NCI-H446 (cell line): ENCODE data around the gene INVS.
"Not testable (repeated sequence)": the region's sequence is repeated elsewhere in the genome, so short reads cannot be mapped to it uniquely, and the experiment has no call there.

Experiments used
- DNase-seq, 2 experiments: peaks; one replicate each; lab custom pipeline; 2025; lab: John Stamatoyannopoulos, UW

Gene INVS

GRCh38 chr9:100196828-100197227, 97.8 kb downstream of the INVS start:
- no peak for DNase-seq

- no peak for DNase-seq
These were observed 98.5 kb downstream of the INVS start for GRCh38 chr9:100197553-100197952.

GRCh38 chr9:100202806-100203205, 103.8 kb downstream of the INVS start:
- no peak for DNase-seq

- no peak for DNase-seq
These were observed 105.8 kb downstream of the INVS start for GRCh38 chr9:100204796-100205195.

- no peak for DNase-seq
These were observed 107.9 kb downstream of the INVS start for GRCh38 chr9:100206899-100207298.

GRCh38 chr9:100208673-100209072, 109.6 kb downstream of the INVS start:
- DNase-seq, result no peak

GRCh38 chr9:100211476-100211875, 112.4 kb downstream of the INVS start:
- DNase-seq, result peak in 1 of 2 experiments; percentile 39

GRCh38 chr9:100213730-100214477, 114.9 kb downstream of the INVS start:
- no peak for DNase-seq

GRCh38 chr9:100216178-100216787, 117.2 kb downstream of the INVS start:
- DNase-seq, result peak; percentile 21 to 44

- DNase-seq, result no peak
These were observed 118.5 kb downstream of the INVS start for GRCh38 chr9:100217536-100217935.

- DNase-seq, result no peak
These were observed 120.3 kb downstream of the INVS start for GRCh38 chr9:100219347-100219746.

GRCh38 chr9:100220936-100221335, 121.9 kb downstream of the INVS start:
- no peak for DNase-seq

GRCh38 chr9:100221538-100221937, 122.5 kb downstream of the INVS start:
- no peak for DNase-seq

GRCh38 chr9:100222674-100223073, 123.6 kb downstream of the INVS start:
- DNase-seq, result peak in 1 of 2 experiments; percentile 8

GRCh38 chr9:100227636-100228035, 128.6 kb downstream of the INVS start:
- no peak for DNase-seq

GRCh38 chr9:100228352-100228869, 129.4 kb downstream of the INVS start:
- no peak for DNase-seq

- DNase-seq, result no peak
These were observed 130.1 kb downstream of the INVS start for GRCh38 chr9:100229136-100229535.

GRCh38 chr9:100229561-100229960, 130.5 kb downstream of the INVS start:
- DNase-seq, result no peak

- DNase-seq, result not testable (repeated sequence)
These were observed 137.9 kb downstream of the INVS start for GRCh38 chr9:100236986-100237385.

- DNase-seq, result no peak
These were observed 141.5 kb downstream of the INVS start for GRCh38 chr9:100240512-100240911.

GRCh38 chr9:100267211-100267610, 168.2 kb downstream of the INVS start:
- DNase-seq, result no peak

GRCh38 chr9:100268271-100268670, 169.2 kb downstream of the INVS start:
- DNase-seq, result no peak

GRCh38 chr9:100269656-100270055, 170.6 kb downstream of the INVS start:
- no peak for DNase-seq
